Gastroesophageal sphincter (tissue), 4 donors: Measurements from ENCODE around the gene PBX3. TPM values are rescaled to one million over a fixed set of nuclear protein-coding genes. Genes with fewer than 3 reads are reported as not detected.

Experiments used
- ATAC-seq: fragments of 150-250 bp; one replicate; pipeline ENCODE4 v1.9.1; 2016; ENCODE audit warnings: mild to moderate bottlenecking, moderate library complexity
- H3K27ac ChIP-seq, 4 donors: fragments of 200-600 bp; sonication (generic) in 3 of 4; 1 replicate in 3 of 4; 2 replicates in 1 of 4; pipeline ENCODE4 v1.5.1; 2016 to 2019
- H3K27me3 ChIP-seq: fragments of 200-600 bp; sonication (generic); one replicate; pipeline ENCODE4 v1.5.1; 2019
- H3K36me3 ChIP-seq, 2 donors: fragments of 200-600 bp; sonication (generic); one replicate each; pipeline ENCODE4 v1.5.1; 2019; ENCODE audit warnings: control low read depth in 1 of 2
- H3K4me1 ChIP-seq, 3 donors: fragments of 200-600 bp; sonication (generic); 1 replicate in 2 of 3; 2 replicates in 1 of 3; pipeline ENCODE4 v1.5.1; 2016 to 2019; ENCODE audit warnings: control low read depth in 2 of 3
- H3K4me3 ChIP-seq, 2 donors: fragments of 200-600 bp; sonication (generic); one replicate each; pipeline ENCODE4 v1.5.1; 2019; ENCODE audit warnings: mild to moderate bottlenecking in 1 of 2, moderate library complexity in 1 of 2
- H3K9me3 ChIP-seq, 3 donors: fragments of 200-600 bp; sonication (generic); one replicate each; pipeline ENCODE4 v1.5.1; 2017 to 2019; ENCODE audit warnings: control low read depth in 2 of 3
- CTCF ChIP-seq, 4 experiments: fragments of 200-600 bp in 2 of 4; fragments of 450-650 bp in 2 of 4; sonication (generic) in 1 of 4; IDR thresholded peaks; one replicate each; pipeline ENCODE4 v1.5.1; 2017 to 2019; ENCODE audit warnings: antibody characterized with exemption in 4 of 4, mild to moderate bottlenecking in 2 of 4, moderate library complexity in 2 of 4
- EP300 ChIP-seq: sonication (generic); formaldehyde crosslinking; IDR thresholded peaks from one replicate; pipeline ENCODE4 v1.6.1; 2017; ENCODE audit warnings: antibody characterized with exemption, mild to moderate bottlenecking
- POLR2A ChIP-seq, 2 donors: fragments of 450-650 bp; IDR thresholded peaks; one replicate each; pipeline ENCODE4 v1.6.1; 2017; ENCODE audit warnings: antibody characterized with exemption in 2 of 2, mild to moderate bottlenecking in 2 of 2, moderate library complexity in 1 of 2
- POLR2AphosphoS5 ChIP-seq: sonication (generic); formaldehyde crosslinking; IDR thresholded peaks from one replicate; pipeline ENCODE4 v1.6.1; 2017; ENCODE audit warnings: antibody characterized with exemption
- WGBS, 2 donors: methylation state at CpG; one replicate each; pipeline ENCODE4 v1.1.5; 2018; ENCODE audit warnings: low coverage in 1 of 2; 5-methylcytosine and 5-hydroxymethylcytosine counted together
- total RNA-seq, 4 donors: library from RNA; depleted of rRNA; stranded (reverse); fragments of >200 nt; gene quantifications; one replicate each; pipeline ENCODE4 v1.1.0, GENCODE V29; 2016

Gene PBX3
- total RNA-seq, 4 donors from 2014 or later = 59.9 to 81.4 (median 71.8) TPM

DNA sequence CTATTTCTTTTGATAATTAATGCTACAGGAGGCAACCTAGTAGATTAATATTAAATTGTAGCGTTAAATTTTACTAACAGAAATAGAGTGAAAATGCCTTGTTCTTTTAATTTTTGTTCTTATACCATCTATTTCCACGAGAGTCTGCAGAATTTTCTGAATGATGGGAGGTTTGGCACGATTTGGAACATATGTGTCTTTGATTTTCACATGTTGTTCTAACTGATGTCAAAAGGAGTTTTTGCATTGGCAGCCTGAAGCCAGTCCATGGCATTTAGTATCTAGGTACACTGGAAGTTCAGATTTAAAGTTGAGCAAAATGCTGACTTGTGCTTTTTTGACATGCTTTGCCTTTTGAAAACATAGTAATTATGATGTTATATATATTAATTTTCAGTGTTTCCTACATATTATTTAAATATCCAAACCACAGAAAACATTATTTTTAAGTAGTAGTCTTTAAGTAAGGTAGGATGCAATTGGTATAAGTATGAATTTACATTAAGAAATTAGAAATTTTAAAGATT, 103.0 kb downstream of the PBX3 start:
- H3K4me1 ChIP-seq = peaks cover 0 to 43% (median 5%) of the 10 kb centered on the region in 3 donors
- no peak overlapping the region for H3K27ac ChIP-seq
- no peaks in the 10 kb centered on the region for H3K27me3 ChIP-seq
- H3K4me3 ChIP-seq = no peak overlapping the region
- WGBS, 2 donors = 89 to 96% methylated on average over 3 of the region's 3 CpGs
- H3K9me3 ChIP-seq = no peaks in the 10 kb centered on the region
- no peak for ATAC-seq
- no peaks in the 10 kb centered on the region for H3K36me3 ChIP-seq
- TF ChIP-seq CTCF (IDR thresholded peaks at IDR 0.05) (no peak), EP300 (no peak), POLR2A (IDR thresholded peaks at IDR 0.05) (no peak), POLR2AphosphoS5 (no peak)

- no peak for ATAC-seq
- 54 to 75% methylated on average over 1 of the region's 1 CpG for WGBS, 2 donors
- peaks cover 0 to 43% (median 2%) of the 10 kb centered on the region in 3 donors for H3K4me1 ChIP-seq
- no peak for TF ChIP-seq CTCF (IDR thresholded peaks at IDR 0.05)
- H3K4me3 ChIP-seq = no peak overlapping the region
- H3K27me3 ChIP-seq = no peaks in the 10 kb centered on the region
- H3K27ac ChIP-seq = no peak overlapping the region
- no peaks in the 10 kb centered on the region for H3K36me3 ChIP-seq
- no peaks in the 10 kb centered on the region for H3K9me3 ChIP-seq
Measured at GRCh38 chr9:125850763-125851162, 103.6 kb downstream of the PBX3 start.

GRCh38 chr9:125851979-125852378, 104.8 kb downstream of the PBX3 start:
- Histone ChIP-seq H3K36me3 (no peaks in the 10 kb centered on the region), H3K4me1 (peaks cover 0 to 43% (median 2%) of the 10 kb centered on the region in 3 donors), H3K27ac (no peak overlapping the region), H3K4me3 (no peak overlapping the region), H3K27me3 (no peaks in the 10 kb centered on the region), H3K9me3 (no peaks in the 10 kb centered on the region)
- WGBS, 2 donors = 82 to 91% methylated on average over 2 of the region's 2 CpGs
- no peak for ATAC-seq
- TF ChIP-seq CTCF (IDR thresholded peaks at IDR 0.05) (no peak), POLR2AphosphoS5 (no peak), EP300 (no peak), POLR2A (IDR thresholded peaks at IDR 0.05) (no peak)

DNA sequence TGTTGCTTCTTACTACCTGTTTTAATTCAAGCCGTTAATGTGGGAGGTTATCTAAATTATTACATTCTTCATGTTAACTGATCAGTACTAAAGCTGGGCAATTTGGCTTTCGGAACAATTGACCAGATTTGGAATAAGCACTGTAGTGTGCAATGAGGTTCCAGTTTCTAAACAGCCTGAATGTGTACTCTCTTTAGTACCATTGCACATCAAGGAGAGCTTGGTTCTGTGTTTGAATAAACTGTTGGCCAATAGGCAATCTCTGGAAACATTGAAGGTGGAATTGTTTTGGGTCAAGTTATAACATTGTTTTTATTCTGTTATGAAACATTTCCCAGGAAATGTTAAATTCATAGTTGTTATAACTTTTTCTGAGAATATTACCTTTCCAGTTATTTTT, 105.2 kb downstream of the PBX3 start:
- 89 to 100% methylated on average over 2 of the region's 2 CpGs for WGBS, 2 donors
- Histone ChIP-seq H3K9me3 (no peaks in the 10 kb centered on the region), H3K4me1 (peaks cover 0 to 43% (median 2%) of the 10 kb centered on the region in 3 donors), H3K36me3 (no peaks in the 10 kb centered on the region), H3K27ac (no peak overlapping the region), H3K27me3 (no peaks in the 10 kb centered on the region), H3K4me3 (no peak overlapping the region)
- TF ChIP-seq EP300 = no peak
- ATAC-seq = no peak

GRCh38 chr9:125854553-125855275, 107.5 kb downstream of the PBX3 start:
- Histone ChIP-seq H3K36me3 (no peaks in the 10 kb centered on the region), H3K9me3 (no peaks in the 10 kb centered on the region), H3K27me3 (no peaks in the 10 kb centered on the region), H3K4me1 (peaks cover 0 to 43% (median 2%) of the 10 kb centered on the region in 3 donors), H3K27ac (no peak overlapping the region), H3K4me3 (no peak overlapping the region)
- TF ChIP-seq POLR2A (IDR thresholded peaks at IDR 0.05) (no peak), EP300 (no peak), POLR2AphosphoS5 (no peak), CTCF (IDR thresholded peaks at IDR 0.05) (no peak)
- no peak for ATAC-seq
